Measurements from ENCODE around the gene HPCAL1.
A peak's percentile ranks its signal among the peaks of the same experiment; 100 is the strongest.
"Not testable (repeated sequence)": the region's sequence is repeated elsewhere in the genome, so short reads cannot be mapped to it uniquely, and the experiment has no call there.

HPCAL1 gene

GRCh38 chr2:10302479-10303180 is at the start of gene HPCAL1:
HPCAL1 (plus strand) TSS chr2:10302904; CDS start chr2:10419758, 116,854 bp downstream.
- DNase-seq (ENCODE audit: low read depth in 2 of 3, low spot score in 1 of 3): peak; percentile 68 to 81 (median 71)

- DNase-seq (ENCODE audit: low read depth in 2 of 3, low spot score in 1 of 3): no peak
Measured at GRCh38 chr2:10253596-10254372, 48.9 kb upstream of the HPCAL1 start.

- DNase-seq (ENCODE audit: low read depth in 2 of 3, low spot score in 1 of 3): no peak
Measured at GRCh38 chr2:10254373-10255188, 48.1 kb upstream of the HPCAL1 start.

GRCh38 chr2:10255189-10256030 is 47.3 kb upstream of the HPCAL1 start:
- DNase-seq (ENCODE audit: low read depth in 2 of 3, low spot score in 1 of 3): no peak

- no peak for DNase-seq (ENCODE audit: low read depth in 2 of 3, low spot score in 1 of 3)
Measured at GRCh38 chr2:10256031-10256514, 46.6 kb upstream of the HPCAL1 start.

GRCh38 chr2:10256515-10257031 is 46.1 kb upstream of the HPCAL1 start:
- no peak for DNase-seq (ENCODE audit: low read depth in 2 of 3, low spot score in 1 of 3)

- no peak for DNase-seq (ENCODE audit: low read depth in 2 of 3, low spot score in 1 of 3)
Measured at GRCh38 chr2:10257036-10257435, 45.7 kb upstream of the HPCAL1 start.

- no peak for DNase-seq (ENCODE audit: low read depth in 2 of 3, low spot score in 1 of 3)
Measured at GRCh38 chr2:10257500-10258147, 45.1 kb upstream of the HPCAL1 start.

GRCh38 chr2:10258326-10258725 is 44.4 kb upstream of the HPCAL1 start:
- DNase-seq (ENCODE audit: low read depth in 2 of 3, low spot score in 1 of 3): no peak

GRCh38 chr2:10258726-10259125 is 44.0 kb upstream of the HPCAL1 start:
- no peak for DNase-seq (ENCODE audit: low read depth in 2 of 3, low spot score in 1 of 3)

GRCh38 chr2:10260130-10260529 is 42.6 kb upstream of the HPCAL1 start:
- DNase-seq (ENCODE audit: low read depth in 2 of 3, low spot score in 1 of 3): no peak

- not testable (repeated sequence) for DNase-seq (ENCODE audit: low read depth in 2 of 3, low spot score in 1 of 3)
Measured at GRCh38 chr2:10263526-10263925, 39.2 kb upstream of the HPCAL1 start.

- DNase-seq (ENCODE audit: low read depth in 2 of 3, low spot score in 1 of 3): no peak
Measured at GRCh38 chr2:10264506-10265328, 38.0 kb upstream of the HPCAL1 start.

GRCh38 chr2:10265329-10266132 is 37.2 kb upstream of the HPCAL1 start:
- DNase-seq (ENCODE audit: low read depth in 2 of 3, low spot score in 1 of 3): no peak

GRCh38 chr2:10266133-10266620 is 36.5 kb upstream of the HPCAL1 start:
- no peak for DNase-seq (ENCODE audit: low read depth in 2 of 3, low spot score in 1 of 3)

- DNase-seq (ENCODE audit: low read depth in 2 of 3, low spot score in 1 of 3): no peak
Measured at GRCh38 chr2:10267036-10267435, 35.7 kb upstream of the HPCAL1 start.

- no peak for DNase-seq (ENCODE audit: low read depth in 2 of 3, low spot score in 1 of 3)
Measured at GRCh38 chr2:10267551-10268465, 34.9 kb upstream of the HPCAL1 start.
